8988T (cell line): ENCODE measurements around the gene ANAPC16.
A peak's percentile ranks its signal among the peaks of the same experiment; 100 is the strongest.
"Not testable (repeated sequence)": the region's sequence is repeated elsewhere in the genome, so short reads cannot be mapped to it uniquely, and the experiment has no call there.

Experiments
- DNase-seq: peaks from one replicate; pipeline ENCODE4 v3.0.0; 2011

ANAPC16 gene

GRCh38 chr10:72265990-72266865 is 50.4 kb downstream of the ANAPC16 start:
- no peak for DNase-seq

GRCh38 chr10:72267381-72267780 is 51.6 kb downstream of the ANAPC16 start:
- no peak for DNase-seq

- DNase-seq, result no peak
These were observed 52.1 kb downstream of the ANAPC16 start for GRCh38 chr10:72267819-72268399.

- DNase-seq, result not testable (repeated sequence)
These were observed 52.8 kb downstream of the ANAPC16 start for GRCh38 chr10:72268475-72269200.

- no peak for DNase-seq
These were observed 54.9 kb downstream of the ANAPC16 start for GRCh38 chr10:72270607-72271281.

- peak; percentile 79 for DNase-seq
These were observed 57.0 kb downstream of the ANAPC16 start for GRCh38 chr10:72272689-72273409.

GRCh38 chr10:72273410-72274212 is 57.8 kb downstream of the ANAPC16 start, which contains the start of gene DDIT4:
Gene DDIT4 (plus strand): TSS chr10:72273924. CDS start chr10:72274217, 293 bp downstream.
- peak; percentile 98 for DNase-seq

- no peak for DNase-seq
These were observed 58.5 kb downstream of the ANAPC16 start for GRCh38 chr10:72274213-72274729.

- DNase-seq, result peak; percentile 60
These were observed 59.0 kb downstream of the ANAPC16 start for GRCh38 chr10:72274730-72275350.

GRCh38 chr10:72275351-72276012 is 59.7 kb downstream of the ANAPC16 start:
- no peak for DNase-seq

- DNase-seq, result no peak
These were observed 60.2 kb downstream of the ANAPC16 start for GRCh38 chr10:72276013-72276387.

GRCh38 chr10:72276421-72277339 is 60.9 kb downstream of the ANAPC16 start:
- DNase-seq, result no peak

- DNase-seq, result no peak
These were observed 61.7 kb downstream of the ANAPC16 start for GRCh38 chr10:72277340-72277995.

GRCh38 chr10:72277996-72278667 is 62.3 kb downstream of the ANAPC16 start:
- no peak for DNase-seq

- DNase-seq, result no peak
These were observed 63.0 kb downstream of the ANAPC16 start for GRCh38 chr10:72278668-72279393.

- not testable (repeated sequence) for DNase-seq
These were observed 63.8 kb downstream of the ANAPC16 start for GRCh38 chr10:72279587-72279986.

GRCh38 chr10:72283131-72283530 is 67.3 kb downstream of the ANAPC16 start:
- no peak for DNase-seq
